AG04450 (cell line): ENCODE results near the gene SLC24A4. TPM values are rescaled to one million over a fixed set of nuclear protein-coding genes. Genes with fewer than 3 reads are reported as not detected.
A peak's percentile ranks its signal among the peaks of the same experiment; 100 is the strongest.

Experiments
- CTCF ChIA-PET: fragments of 300-600, 350-600 bp; formaldehyde crosslinking; extraction: SDS; loops from one replicate; lab custom pipeline; 2022; ENCODE audit warnings: antibody characterized with exemption, inconsistent platforms; lab: Charles Lee
- POLR2A ChIA-PET: fragments of 350-600 bp; formaldehyde crosslinking; extraction: SDS; loops from one replicate; lab custom pipeline; 2021; ENCODE audit warnings: antibody characterized with exemption, inconsistent platforms; lab: Yijun Ruan, JAX
- DNase-seq: peaks from one replicate; pipeline ENCODE4 v3.0.0-alpha.2; 2011; ENCODE audit warnings: low read depth, low spot score
- H3K27ac ChIP-seq: one replicate; pipeline ENCODE4 v1.5.1; 2012; ENCODE audit warnings: low read depth, low read length, control low read depth
- H3K27me3 ChIP-seq: one replicate; pipeline ENCODE4 v1.6.0; 2012; ENCODE audit warnings: low read length; ENCODE audit not compliant: control insufficient read depth, insufficient read depth
- H3K4me3 ChIP-seq: 2 replicates; pipeline ENCODE4 v1.5.1; 2011; ENCODE audit warnings: mild to moderate bottlenecking, low read depth, low read length, control low read depth
- H3K9me3 ChIP-seq: 2 replicates; pipeline ENCODE4 v1.5.1; 2012; ENCODE audit warnings: low read length; ENCODE audit not compliant: control insufficient read depth, insufficient read depth
- polyA plus RNA-seq: library from polyadenylated mRNA; depleted of rRNA; stranded (reverse); fragments of >200 nt; gene quantifications from 2 replicates; pipeline ENCODE4 v1.2.3, GENCODE V29; 2011
- TF ChIP-seq, protein P1 (sequence below): IDR thresholded peaks from 2 replicates; pipeline ENCODE4 v1.5.1; 2011; ENCODE audit warnings: low read depth, low read length, control low read depth, inconsistent platforms

SLC24A4 gene
- polyA plus RNA-seq, 1 experiment: not detected

DNA sequence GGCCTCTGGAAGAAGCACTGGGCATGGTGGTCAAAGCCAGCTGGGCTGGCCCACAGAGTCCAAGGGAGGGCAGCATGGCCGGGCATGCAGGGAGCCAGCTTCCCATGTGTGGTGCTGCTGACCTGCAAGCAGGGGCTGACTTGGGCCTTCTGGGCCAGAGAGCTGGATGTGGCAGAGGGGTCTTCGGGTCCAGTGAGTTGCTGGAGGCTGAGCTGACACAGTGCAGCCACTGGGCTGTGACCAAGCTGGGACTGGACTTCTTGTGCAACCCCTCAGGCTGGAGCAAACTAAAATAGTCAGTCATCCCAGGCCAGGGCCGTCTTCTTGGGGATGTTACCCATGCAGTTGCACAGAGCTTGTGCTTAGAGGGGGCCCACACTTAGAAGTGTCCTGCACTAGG is 183.3 kb downstream of the SLC24A4 start:
- DNase-seq: no peak
- Histone ChIP-seq H3K27me3 (no peaks in the 10 kb centered on the region), H3K27ac (no peak overlapping the region), H3K9me3 (no peaks in the 10 kb centered on the region; the same call in 1 of the 2 replicates), H3K4me3 (no peak overlapping the region)
- TF ChIP-seq, protein P1, sequence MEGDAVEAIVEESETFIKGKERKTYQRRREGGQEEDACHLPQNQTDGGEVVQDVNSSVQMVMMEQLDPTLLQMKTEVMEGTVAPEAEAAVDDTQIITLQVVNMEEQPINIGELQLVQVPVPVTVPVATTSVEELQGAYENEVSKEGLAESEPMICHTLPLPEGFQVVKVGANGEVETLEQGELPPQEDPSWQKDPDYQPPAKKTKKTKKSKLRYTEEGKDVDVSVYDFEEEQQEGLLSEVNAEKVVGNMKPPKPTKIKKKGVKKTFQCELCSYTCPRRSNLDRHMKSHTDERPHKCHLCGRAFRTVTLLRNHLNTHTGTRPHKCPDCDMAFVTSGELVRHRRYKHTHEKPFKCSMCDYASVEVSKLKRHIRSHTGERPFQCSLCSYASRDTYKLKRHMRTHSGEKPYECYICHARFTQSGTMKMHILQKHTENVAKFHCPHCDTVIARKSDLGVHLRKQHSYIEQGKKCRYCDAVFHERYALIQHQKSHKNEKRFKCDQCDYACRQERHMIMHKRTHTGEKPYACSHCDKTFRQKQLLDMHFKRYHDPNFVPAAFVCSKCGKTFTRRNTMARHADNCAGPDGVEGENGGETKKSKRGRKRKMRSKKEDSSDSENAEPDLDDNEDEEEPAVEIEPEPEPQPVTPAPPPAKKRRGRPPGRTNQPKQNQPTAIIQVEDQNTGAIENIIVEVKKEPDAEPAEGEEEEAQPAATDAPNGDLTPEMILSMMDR: no peak
- CTCF ChIA-PET: no interaction called here
- POLR2A ChIA-PET: no interaction called here

DNA sequence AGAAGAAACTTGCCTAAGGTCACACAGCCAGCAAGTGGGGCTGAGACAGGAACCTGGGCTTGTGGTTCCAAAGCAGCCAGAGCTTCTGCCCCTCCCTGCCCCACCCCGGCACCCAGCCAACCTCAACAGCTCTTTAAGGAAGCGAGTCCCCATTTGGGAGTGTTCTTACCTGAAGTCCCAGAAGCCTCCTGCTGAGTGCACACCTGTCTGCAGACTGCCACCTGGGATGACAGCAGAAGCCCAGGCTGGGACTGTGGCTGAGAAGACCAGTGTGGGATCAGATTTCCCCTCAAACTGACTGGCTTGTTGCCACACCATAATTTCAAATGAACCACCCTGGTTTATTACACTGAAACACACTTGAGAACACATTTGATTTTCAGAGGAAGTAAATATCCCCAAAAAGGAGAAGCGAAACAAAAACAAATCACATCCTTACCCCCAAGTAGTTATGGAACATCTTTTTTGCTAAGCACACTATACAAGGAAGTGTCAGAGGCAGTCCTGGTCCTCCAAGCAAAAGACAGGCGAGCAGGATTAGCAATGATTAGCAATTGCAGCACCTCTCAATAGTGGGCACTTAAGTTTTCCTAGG is 184.3 kb downstream of the SLC24A4 start:
- TF ChIP-seq, protein P1: no peak
- DNase-seq: no peak
- ChIA-PET POLR2A (no interaction called here), CTCF (no interaction called here)
- no peak overlapping the region for H3K27ac ChIP-seq
- no peak overlapping the region for H3K4me3 ChIP-seq
- H3K27me3 ChIP-seq: no peaks in the 10 kb centered on the region
- no peaks in the 10 kb centered on the region; the same call in 1 of the 2 replicates for H3K9me3 ChIP-seq

DNA sequence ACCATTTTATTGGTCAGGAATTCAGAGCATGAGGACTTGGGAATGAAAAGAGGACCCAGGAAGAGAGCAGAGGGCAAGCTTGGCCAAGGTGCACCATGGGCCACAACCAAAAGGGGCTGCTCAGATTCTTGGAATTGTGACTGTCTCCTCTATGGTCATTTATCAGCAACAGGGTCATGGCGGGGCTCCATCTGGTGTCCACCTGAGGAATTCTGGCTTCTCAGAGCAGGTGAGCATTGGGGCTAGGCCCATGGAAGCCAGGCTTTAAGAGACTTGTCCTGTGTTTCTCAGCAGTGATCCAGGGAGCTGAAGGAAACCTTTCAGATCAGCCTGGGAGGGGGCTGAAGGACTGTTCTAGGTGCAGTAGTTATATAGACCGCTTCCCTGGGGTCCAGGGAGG is 188.0 kb downstream of the SLC24A4 start:
- no peaks in the 10 kb centered on the region for H3K27me3 ChIP-seq
- H3K9me3 ChIP-seq: no peaks in the 10 kb centered on the region; the same call in 1 of the 2 replicates
- DNase-seq: no peak
- no peak overlapping the region for H3K4me3 ChIP-seq
- ChIA-PET POLR2A (no interaction called here), CTCF (interaction anchor here (1.1 kb wide), 1 partner anchor 175 kb away, joined by 3 read pairs; no protein-coding TSS in a partner anchor)
- H3K27ac ChIP-seq: peak overlapping the region; percentile 86
- TF ChIP-seq, protein P1: no peak

DNA sequence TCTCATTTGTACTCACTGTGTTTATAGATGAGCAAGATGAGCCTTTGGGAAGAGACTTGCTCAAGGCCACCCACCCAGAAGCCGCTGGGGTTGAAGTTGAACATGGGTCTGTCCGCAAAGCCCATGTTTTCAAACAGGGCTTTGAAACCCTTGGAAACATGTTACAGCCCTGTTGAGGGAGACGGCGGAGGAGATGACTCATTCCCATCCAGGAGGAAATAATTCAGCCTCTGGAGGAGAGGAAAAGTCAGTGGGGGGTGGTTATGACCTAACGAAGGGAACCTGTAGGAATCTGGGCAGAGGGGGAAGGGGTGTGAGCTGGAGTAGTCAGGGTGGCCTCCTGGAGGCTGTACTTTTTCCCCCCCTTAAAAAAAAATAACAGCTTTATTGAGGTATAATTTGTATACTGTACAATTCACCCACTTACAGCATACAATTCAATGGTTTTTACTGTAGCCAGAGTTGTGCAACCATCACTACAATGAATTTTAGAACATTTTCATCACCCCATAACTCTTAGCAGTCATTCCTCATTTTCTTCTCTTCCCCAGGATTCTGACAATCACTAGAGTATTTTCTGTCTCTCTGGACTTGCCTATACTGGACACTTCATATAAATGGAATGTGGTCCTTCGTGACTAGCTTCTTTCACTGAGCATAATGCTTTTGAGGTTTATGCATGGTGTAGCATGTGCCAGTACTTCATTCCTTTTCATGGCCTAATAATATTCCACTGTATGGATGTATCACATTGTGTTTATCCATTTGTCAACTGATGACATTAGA is 188.7 kb downstream of the SLC24A4 start:
- ChIA-PET POLR2A (interaction anchor here (0.6 to 0.8 kb wide), 2 partner anchors 29 to 134 kb away, joined by 4 to 5 read pairs; no protein-coding TSS in a partner anchor), CTCF (no interaction called here)
- no peaks in the 10 kb centered on the region for H3K27me3 ChIP-seq
- no peak overlapping the region for H3K4me3 ChIP-seq
- H3K27ac ChIP-seq: peak overlapping the region; percentile 86
- no peaks in the 10 kb centered on the region; the same call in 1 of the 2 replicates for H3K9me3 ChIP-seq
- TF ChIP-seq, protein P1: no peak
- DNase-seq: peak; percentile 70

DNA sequence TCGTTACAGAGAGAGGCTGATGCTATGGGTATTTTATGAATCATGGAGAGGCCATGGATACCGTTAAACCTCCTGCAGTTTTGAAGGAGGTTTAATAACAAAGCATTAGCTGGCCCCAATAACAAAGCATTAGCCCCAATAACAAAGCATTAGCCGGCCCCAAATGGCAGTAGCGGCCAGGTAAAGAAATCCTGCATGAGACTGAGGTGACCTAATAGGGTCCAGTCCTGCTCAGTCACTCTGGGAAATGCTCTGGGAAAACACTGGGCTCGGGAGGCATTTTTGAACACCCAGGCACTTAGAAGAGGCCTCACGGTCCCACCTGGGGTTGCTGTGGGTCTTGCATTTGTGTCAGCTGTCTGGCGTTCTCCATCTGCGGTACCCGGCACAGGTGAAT is 189.8 kb downstream of the SLC24A4 start:
- TF ChIP-seq, protein P1: no peak
- peak overlapping the region; percentile 52 for H3K27ac ChIP-seq
- no peaks in the 10 kb centered on the region for H3K27me3 ChIP-seq
- ChIA-PET POLR2A (interaction anchor here (0.6 kb wide), 1 partner anchor 27 kb away, joined by 4 read pairs; no protein-coding TSS in a partner anchor), CTCF (no interaction called here)
- DNase-seq: no peak
- H3K4me3 ChIP-seq: peak overlapping the region; percentile 77
- no peaks in the 10 kb centered on the region; the same call in 1 of the 2 replicates for H3K9me3 ChIP-seq
